NCI-H2029 treated with DMSO at 0.1 percent for 48 hours (cell line): ENCODE measurements around the gene CCT5.
"Not testable (repeated sequence)": the region's sequence is repeated elsewhere in the genome, so short reads cannot be mapped to it uniquely, and the experiment has no call there.

Source experiments
- DNase-seq: peaks from one replicate; lab custom pipeline; 2025; lab: John Stamatoyannopoulos, UW

CCT5 gene

GRCh38 chr5:10246761-10247160 is 3.3 kb upstream of the CCT5 start:
- peak; percentile 4 for DNase-seq

GRCh38 chr5:10247217-10247616 is 2.9 kb upstream of the CCT5 start:
- not testable (repeated sequence) for DNase-seq

- DNase-seq, result no peak
Measured at GRCh38 chr5:10248378-10249260, 1.5 kb upstream of the CCT5 start.

GRCh38 chr5:10250806-10251276 is 761 bp downstream of the CCT5 start:
- DNase-seq, result peak; percentile 11

GRCh38 chr5:10251405-10251804 is 1.3 kb downstream of the CCT5 start:
- DNase-seq, result no peak

GRCh38 chr5:10253390-10253789 is 3.3 kb downstream of the CCT5 start:
- no peak for DNase-seq

GRCh38 chr5:10254686-10255085 is 4.6 kb downstream of the CCT5 start:
- DNase-seq, result no peak

- no peak for DNase-seq
Measured at GRCh38 chr5:10257870-10258269, 7.8 kb downstream of the CCT5 start.

GRCh38 chr5:10259899-10260298 is 9.8 kb downstream of the CCT5 start:
- no peak for DNase-seq

GRCh38 chr5:10261065-10261464 is 11.0 kb downstream of the CCT5 start:
- no peak for DNase-seq

- no peak for DNase-seq
Measured at GRCh38 chr5:10262121-10262774, 12.2 kb downstream of the CCT5 start.

GRCh38 chr5:10262995-10263394 is 12.9 kb downstream of the CCT5 start:
- no peak for DNase-seq

- no peak for DNase-seq
Measured at GRCh38 chr5:10264604-10265003, 14.5 kb downstream of the CCT5 start.

- no peak for DNase-seq
Measured at GRCh38 chr5:10265245-10266109, 15.4 kb downstream of the CCT5 start.

GRCh38 chr5:10266137-10266536 is 16.1 kb downstream of the CCT5 start:
- DNase-seq, result no peak

- DNase-seq, result no peak
Measured at GRCh38 chr5:10266839-10267238, 16.8 kb downstream of the CCT5 start.

GRCh38 chr5:10268100-10268499 is 18.0 kb downstream of the CCT5 start:
- DNase-seq, result no peak

GRCh38 chr5:10272053-10272874 is 22.2 kb downstream of the CCT5 start:
- no peak for DNase-seq

GRCh38 chr5:10272875-10273209 is 22.8 kb downstream of the CCT5 start:
- DNase-seq, result not testable (repeated sequence)

- no peak for DNase-seq
Measured at GRCh38 chr5:10275460-10275859, 25.4 kb downstream of the CCT5 start.

GRCh38 chr5:10275991-10276390 is 25.9 kb downstream of the CCT5 start:
- DNase-seq, result no peak

- no peak for DNase-seq
Measured at GRCh38 chr5:10276691-10277090, 26.6 kb downstream of the CCT5 start.
